Keratinocyte (primary cell): Measurements from ENCODE around the gene RIF1.

Source experiments
- CTCF ChIP-seq, 3 experiments: IDR thresholded peaks in 1 of 3; conservative IDR thresholded peaks in 1 of 3; optimal IDR thresholded peaks in 1 of 3; 2 replicates in 2 of 3; 3 replicates in 1 of 3; pipeline versions ENCODE3 to v1.5.1; 2011; ENCODE audit warnings: low read length in 3 of 3, mild to moderate bottlenecking in 3 of 3, moderate library complexity in 2 of 3, control low read depth in 1 of 3, inconsistent platforms in 1 of 3; ENCODE audit not compliant: insufficient read depth in 2 of 3; ENCODE audit errors: extremely low read depth in 1 of 3
- EZH2 ChIP-seq: IDR thresholded peaks from one replicate; pipeline ENCODE4 v1.6.1; 2012; ENCODE audit warnings: inconsistent platforms, mild to moderate bottlenecking, low read length, moderate library complexity

- TF ChIP-seq CTCF (optimal IDR thresholded peaks at IDR 0.05 in 1 of 3, IDR thresholded peaks at IDR 0.05 in 1 of 3, conservative IDR thresholded peaks at IDR 0.05 in 1 of 3; ENCODE audit: extremely low read depth in 1 of 3, insufficient read depth in 2 of 3, low read length in 3 of 3) (no peak), EZH2 (no peak)
Measured at GRCh38 chr2:151518802-151519201, 109.1 kb downstream of the RIF1 start.
